ENCODE results near the gene PYURF. TPM values are rescaled to one million over a fixed set of nuclear protein-coding genes. Genes with fewer than 3 reads are reported as not detected.

The PYURF gene
- total RNA-seq, 2 experiments from 2014 or later = 53.2 to 53.6 TPM

GRCh38 chr4:88526221-88526815 lies 2.7 kb upstream of the PYURF start:
- Mint-ChIP-seq H3K27ac (peak overlapping the region; percentile 51), H3K4me3 (peak overlapping the region; percentile 4), H3K27me3 (no peaks in the 10 kb centered on the region), H3K36me3 (peaks cover 1% of the 10 kb centered on the region), H3K4me1 (peaks cover 20% of the 10 kb centered on the region), H3K9me3 (no peaks in the 10 kb centered on the region)
- ATAC-seq (ENCODE audit: low read depth) (no peak), DNase-seq (no peak)
- POLR2A ChIA-PET = interaction anchor here (0.6 to 1.1 kb wide), 2 partner anchors 242 to 498 kb away, joined by 3 to 4 read pairs; partner anchors contain the start of gene PPM1K

GRCh38 chr4:88524171-88524570 lies 595 bp upstream of the PYURF start:
- Mint-ChIP-seq H3K4me1 (peaks cover 23% of the 10 kb centered on the region), H3K27ac (peak overlapping the region; percentile 68), H3K4me3 (peak overlapping the region; percentile 98), H3K27me3 (no peaks in the 10 kb centered on the region), H3K36me3 (peaks cover 6% of the 10 kb centered on the region), H3K9me3 (no peaks in the 10 kb centered on the region)
- no peak for DNase-seq
- no peak for ATAC-seq (ENCODE audit: low read depth)
- POLR2A ChIA-PET = no interaction called here

- H3K4me1 Mint-ChIP-seq = peaks cover 20% of the 10 kb centered on the region
- peak overlapping the region; percentile 98 for H3K4me3 Mint-ChIP-seq
- peak; percentile 6 for ATAC-seq (ENCODE audit: low read depth)
- no peaks in the 10 kb centered on the region for H3K27me3 Mint-ChIP-seq
- H3K27ac Mint-ChIP-seq = peak overlapping the region; percentile 89
- POLR2A ChIA-PET = interaction anchor here (1.0 kb wide), 1 partner anchor 65 kb away, joined by 4 read pairs; the partner anchor contains the start of gene HERC5
- peak; percentile 48 for DNase-seq
- H3K9me3 Mint-ChIP-seq = no peaks in the 10 kb centered on the region
- H3K36me3 Mint-ChIP-seq = peaks cover 6% of the 10 kb centered on the region
These were observed 763 bp downstream of the PYURF start for GRCh38 chr4:88522702-88523324.

- H3K4me1 Mint-ChIP-seq = peaks cover 9% of the 10 kb centered on the region
- ATAC-seq (ENCODE audit: low read depth) (no peak), DNase-seq (no peak)
- H3K9me3 Mint-ChIP-seq = no peaks in the 10 kb centered on the region
- POLR2A ChIA-PET = no interaction called here
- H3K27me3 Mint-ChIP-seq = no peaks in the 10 kb centered on the region
- no peak overlapping the region for H3K27ac Mint-ChIP-seq
- peaks cover 6% of the 10 kb centered on the region for H3K36me3 Mint-ChIP-seq
- no peak overlapping the region for H3K4me3 Mint-ChIP-seq
These were observed 4.7 kb downstream of the PYURF start for GRCh38 chr4:88518911-88519310.

GRCh38 chr4:88517825-88518224 lies 5.8 kb downstream of the PYURF start:
- no peak for ATAC-seq (ENCODE audit: low read depth)
- POLR2A ChIA-PET = no interaction called here
- peaks cover 2% of the 10 kb centered on the region for H3K27me3 Mint-ChIP-seq

GRCh38 chr4:88516746-88517145 lies 6.8 kb downstream of the PYURF start:
- ATAC-seq (ENCODE audit: low read depth) (no peak), DNase-seq (no peak)
- no peaks in the 10 kb centered on the region for H3K9me3 Mint-ChIP-seq
- H3K36me3 Mint-ChIP-seq = peaks cover 5% of the 10 kb centered on the region
- H3K27me3 Mint-ChIP-seq = peaks cover 2% of the 10 kb centered on the region
- H3K27ac Mint-ChIP-seq = no peak overlapping the region
- H3K4me1 Mint-ChIP-seq = peaks cover 6% of the 10 kb centered on the region
- POLR2A ChIA-PET = interaction anchor here (0.6 kb wide), 1 partner anchor 60 kb away, joined by 3 read pairs; the partner anchor contains the start of gene HERC5
- no peak overlapping the region for H3K4me3 Mint-ChIP-seq

More at GRCh38 chr4:88517825-88518224, 5.8 kb downstream of the PYURF start:
- no peak overlapping the region for H3K27ac Mint-ChIP-seq
- H3K9me3 Mint-ChIP-seq = no peaks in the 10 kb centered on the region
- no peak for DNase-seq
- peaks cover 6% of the 10 kb centered on the region for H3K36me3 Mint-ChIP-seq
- H3K4me1 Mint-ChIP-seq = peaks cover 9% of the 10 kb centered on the region
- no peak overlapping the region for H3K4me3 Mint-ChIP-seq

- DNase-seq (no peak), ATAC-seq (ENCODE audit: low read depth) (no peak)
- H3K4me1 Mint-ChIP-seq = peaks cover 2% of the 10 kb centered on the region
- POLR2A ChIA-PET = interaction anchor here (0.7 to 0.8 kb wide), 2 partner anchors 145 to 231 kb away, joined by 3 read pairs; no protein-coding TSS in a partner anchor
- no peaks in the 10 kb centered on the region for H3K36me3 Mint-ChIP-seq
- H3K9me3 Mint-ChIP-seq = no peaks in the 10 kb centered on the region
- H3K27me3 Mint-ChIP-seq = peaks cover 5% of the 10 kb centered on the region
- no peak overlapping the region for H3K27ac Mint-ChIP-seq
- H3K4me3 Mint-ChIP-seq = no peak overlapping the region
These were observed 8.7 kb downstream of the PYURF start for GRCh38 chr4:88514557-88515511.

GRCh38 chr4:88511236-88511635 lies 12.3 kb downstream of the PYURF start:
- peaks cover 5% of the 10 kb centered on the region for H3K27me3 Mint-ChIP-seq
- peaks cover 2% of the 10 kb centered on the region for H3K4me1 Mint-ChIP-seq
- peaks cover 2% of the 10 kb centered on the region for H3K36me3 Mint-ChIP-seq
- POLR2A ChIA-PET = no interaction called here
- ATAC-seq (ENCODE audit: low read depth) = no peak
- DNase-seq = no peak
- H3K9me3 Mint-ChIP-seq = no peaks in the 10 kb centered on the region
- H3K4me3 Mint-ChIP-seq = no peak overlapping the region
- no peak overlapping the region for H3K27ac Mint-ChIP-seq

GRCh38 chr4:88503344-88503743 lies 20.2 kb downstream of the PYURF start:
- no peak overlapping the region for H3K4me3 Mint-ChIP-seq
- H3K4me1 Mint-ChIP-seq = peaks cover 4% of the 10 kb centered on the region
- no peaks in the 10 kb centered on the region for H3K9me3 Mint-ChIP-seq
- no peaks in the 10 kb centered on the region for H3K27me3 Mint-ChIP-seq
- peaks cover 32% of the 10 kb centered on the region for H3K36me3 Mint-ChIP-seq
- ATAC-seq (ENCODE audit: low read depth) = no peak
- POLR2A ChIA-PET = no interaction called here
- no peak for DNase-seq
- no peak overlapping the region for H3K27ac Mint-ChIP-seq

- Mint-ChIP-seq H3K9me3 (no peaks in the 10 kb centered on the region), H3K36me3 (peaks cover 44% of the 10 kb centered on the region), H3K27me3 (no peaks in the 10 kb centered on the region), H3K4me3 (no peak overlapping the region), H3K27ac (no peak overlapping the region), H3K4me1 (peaks cover 4% of the 10 kb centered on the region)
- no peak for DNase-seq
- ATAC-seq (ENCODE audit: low read depth) = no peak
- POLR2A ChIA-PET = no interaction called here
These were observed 25.6 kb downstream of the PYURF start for GRCh38 chr4:88497859-88498409.

GRCh38 chr4:88489100-88489761 lies 34.3 kb downstream of the PYURF start:
- peaks cover 42% of the 10 kb centered on the region for H3K36me3 Mint-ChIP-seq
- H3K4me3 Mint-ChIP-seq = peak overlapping the region; percentile 7
- H3K4me1 Mint-ChIP-seq = peaks cover 13% of the 10 kb centered on the region
- H3K27ac Mint-ChIP-seq = peak overlapping the region; percentile 72
- H3K27me3 Mint-ChIP-seq = no peaks in the 10 kb centered on the region
- no peak for DNase-seq
- POLR2A ChIA-PET = interaction anchor here (0.6 to 1.2 kb wide), 3 partner anchors 10 to 885 kb away, joined by 4 to 10 read pairs (median 4); partner anchors contain the start of gene HERC5
- peak; percentile 56 for ATAC-seq (ENCODE audit: low read depth)
- H3K9me3 Mint-ChIP-seq = no peaks in the 10 kb centered on the region

- POLR2A ChIA-PET = no interaction called here
- no peak for DNase-seq
- ATAC-seq (ENCODE audit: low read depth) = no peak
- Mint-ChIP-seq H3K4me1 (peaks cover 5% of the 10 kb centered on the region), H3K27ac (no peak overlapping the region), H3K4me3 (no peak overlapping the region), H3K36me3 (peaks cover 28% of the 10 kb centered on the region), H3K27me3 (no peaks in the 10 kb centered on the region), H3K9me3 (no peaks in the 10 kb centered on the region)
These were observed 42.0 kb downstream of the PYURF start for GRCh38 chr4:88481537-88481936.

Data from activated naive CD8-positive, alpha-beta T cell treated with anti-CD3 and anti-CD28 coated beads, Interleukin-2, amount 10 ng/mL, durations not matched to agents 7 days and 5 days (primary cell).